Measurements from ENCODE around the gene RHBDF1. TPM values are rescaled to one million over a fixed set of nuclear protein-coding genes. Genes with fewer than 3 reads are reported as not detected.
"Not testable (repeated sequence)": the region's sequence is repeated elsewhere in the genome, so short reads cannot be mapped to it uniquely, and the experiment has no call there.

Gene RHBDF1
- total RNA-seq, 3 donors from 2014 or later: 27.2 to 39.2 (median 36.9) TPM

GRCh38 chr16:38941-39892 lies 33.2 kb downstream of the RHBDF1 start:
- intact Hi-C loops (cut with DNase I, micrococcal nuclease): no loop called here
- ATAC-seq (peak; percentile 97), DNase-seq (peak; percentile 72 to 89 (median 75))

GRCh38 chr16:38206-38605 lies 34.2 kb downstream of the RHBDF1 start:
- DNase-seq: peak in 1 of 3 donors; percentile 55
- ATAC-seq; H3K36me3 ChIP-seq (ENCODE audit: low read depth); H3K4me3 ChIP-seq; H3K4me1 ChIP-seq (ENCODE audit: low read depth); H3K9me3 ChIP-seq; intact Hi-C loops (cut with DNase I, micrococcal nuclease): not testable (repeated sequence)

More at GRCh38 chr16:38941-39892, 33.2 kb downstream of the RHBDF1 start:
- H3K36me3 ChIP-seq (ENCODE audit: low read depth): no peaks in the 10 kb centered on the region
- H3K4me3 ChIP-seq: no peak overlapping the region
- no peak for TF ChIP-seq CTCF (IDR thresholded peaks at IDR 0.05)
- no peaks in the 10 kb centered on the region for H3K9me3 ChIP-seq
- peaks cover 5% of the 10 kb centered on the region for H3K4me1 ChIP-seq (ENCODE audit: low read depth)

- Histone ChIP-seq H3K4me3 (no peak overlapping the region), H3K9me3 (no peaks in the 10 kb centered on the region), H3K4me1 (ENCODE audit: low read depth) (peaks cover 5% of the 10 kb centered on the region), H3K36me3 (ENCODE audit: low read depth) (no peaks in the 10 kb centered on the region)
- no peak for ATAC-seq
- TF ChIP-seq CTCF (IDR thresholded peaks at IDR 0.05): no peak
- DNase-seq: peak in 1 of 3 donors; percentile 15
- intact Hi-C loops (cut with DNase I, micrococcal nuclease): no loop called here
Measured at GRCh38 chr16:37511-37910, 34.9 kb downstream of the RHBDF1 start.

- TF ChIP-seq CTCF (IDR thresholded peaks at IDR 0.05): no peak
- no peak overlapping the region for H3K4me3 ChIP-seq
- H3K4me1 ChIP-seq (ENCODE audit: low read depth): peaks cover 5% of the 10 kb centered on the region
- intact Hi-C loops (cut with DNase I, micrococcal nuclease): no loop called here
- H3K36me3 ChIP-seq (ENCODE audit: low read depth): no peaks in the 10 kb centered on the region
- DNase-seq (peak in 1 of 3 donors; percentile 29), ATAC-seq (no peak)
- H3K9me3 ChIP-seq: no peaks in the 10 kb centered on the region
Measured at GRCh38 chr16:36336-36984, 36.0 kb downstream of the RHBDF1 start.

GRCh38 chr16:35678-36305 lies 36.6 kb downstream of the RHBDF1 start:
- intact Hi-C loops (cut with DNase I, micrococcal nuclease): no loop called here
- ATAC-seq (no peak), DNase-seq (no peak)
- no peaks in the 10 kb centered on the region for H3K9me3 ChIP-seq
- TF ChIP-seq CTCF (IDR thresholded peaks at IDR 0.05): no peak
- peaks cover 5% of the 10 kb centered on the region for H3K4me1 ChIP-seq (ENCODE audit: low read depth)
- no peak overlapping the region for H3K4me3 ChIP-seq
- no peaks in the 10 kb centered on the region for H3K36me3 ChIP-seq (ENCODE audit: low read depth)
